AG08395 (cell line): Measurements from ENCODE around the gene LYST.
"Not testable (repeated sequence)": the region's sequence is repeated elsewhere in the genome, so short reads cannot be mapped to it uniquely, and the experiment has no call there.

Source experiments
- DNase-seq: peaks from one replicate; pipeline ENCODE4 v3.0.0; 2012; ENCODE audit warnings: mixed read lengths, low spot score

Gene LYST

DNA sequence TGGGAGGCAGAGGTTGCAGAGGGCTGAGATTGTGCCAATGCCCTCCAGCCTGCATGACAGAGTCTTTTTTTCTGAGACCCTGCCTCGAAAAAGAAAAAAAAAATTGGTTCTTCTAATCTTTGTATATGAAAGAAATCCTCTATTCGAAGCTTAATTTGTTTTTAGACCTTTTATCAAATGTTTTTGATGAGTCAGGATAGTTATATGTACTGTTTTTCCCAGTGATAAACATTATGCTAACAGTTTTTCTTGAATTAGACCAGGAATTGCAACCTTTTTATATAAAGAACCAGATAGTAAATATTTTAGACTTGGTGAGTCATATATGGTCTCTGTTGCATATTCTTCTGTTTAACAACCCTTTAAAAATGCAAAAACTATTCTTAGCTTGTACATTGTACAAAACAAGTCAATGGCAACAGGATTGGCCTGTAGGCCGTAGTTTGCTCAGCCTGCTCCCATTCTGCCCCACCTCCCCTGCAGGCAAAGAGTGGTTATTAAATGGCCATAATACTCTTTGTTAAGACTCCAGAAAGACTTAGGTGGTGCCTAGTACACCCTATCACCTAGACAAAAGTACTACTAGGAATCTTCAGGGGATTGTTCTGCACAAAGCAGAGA lies 45.2 kb downstream of the LYST start:
- DNase-seq = peak; percentile 38

DNA sequence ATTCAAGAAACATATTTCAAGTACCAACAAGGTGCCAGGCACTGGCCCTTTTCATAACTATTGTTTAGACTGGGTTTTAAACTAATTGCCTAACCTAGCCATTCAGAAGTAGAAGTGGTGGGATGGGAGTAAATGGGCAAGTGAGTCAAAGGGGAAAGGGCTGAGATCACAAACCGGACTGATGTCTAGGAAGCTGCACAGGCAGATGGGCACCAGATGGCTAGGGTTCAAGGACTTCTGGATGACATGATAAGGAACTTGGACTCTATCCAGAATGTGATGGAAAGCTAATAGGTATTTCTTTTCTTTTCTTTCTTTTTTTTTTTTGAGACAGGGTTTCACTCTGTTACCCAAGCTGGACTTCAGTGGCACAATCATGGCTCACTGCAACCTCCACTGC lies 46.6 kb downstream of the LYST start:
- DNase-seq = no peak

DNA sequence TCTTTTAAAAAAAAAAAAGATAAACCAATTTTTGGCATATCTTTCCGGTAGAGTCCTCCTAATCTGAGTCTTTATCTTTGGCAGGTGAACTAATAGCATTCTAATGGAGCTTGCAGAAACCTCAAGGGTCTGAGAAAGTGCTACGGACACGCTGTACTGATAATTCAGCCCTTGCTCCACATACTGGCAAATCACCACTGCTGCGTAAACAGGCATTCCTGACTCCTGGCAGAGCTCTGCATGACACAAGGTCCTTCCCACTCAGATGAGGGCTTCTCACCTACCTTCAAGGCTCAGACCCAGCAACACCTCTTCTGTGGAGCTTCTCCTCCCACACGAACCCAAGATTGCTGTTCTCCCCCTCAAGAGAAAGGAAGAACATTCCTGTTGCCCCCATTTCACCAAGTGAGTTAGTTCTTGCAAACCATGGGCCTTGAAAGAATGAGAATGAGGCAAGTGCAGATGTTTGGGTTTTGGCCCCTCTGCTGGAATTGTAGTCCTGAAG lies 48.0 kb downstream of the LYST start:
- no peak for DNase-seq

DNA sequence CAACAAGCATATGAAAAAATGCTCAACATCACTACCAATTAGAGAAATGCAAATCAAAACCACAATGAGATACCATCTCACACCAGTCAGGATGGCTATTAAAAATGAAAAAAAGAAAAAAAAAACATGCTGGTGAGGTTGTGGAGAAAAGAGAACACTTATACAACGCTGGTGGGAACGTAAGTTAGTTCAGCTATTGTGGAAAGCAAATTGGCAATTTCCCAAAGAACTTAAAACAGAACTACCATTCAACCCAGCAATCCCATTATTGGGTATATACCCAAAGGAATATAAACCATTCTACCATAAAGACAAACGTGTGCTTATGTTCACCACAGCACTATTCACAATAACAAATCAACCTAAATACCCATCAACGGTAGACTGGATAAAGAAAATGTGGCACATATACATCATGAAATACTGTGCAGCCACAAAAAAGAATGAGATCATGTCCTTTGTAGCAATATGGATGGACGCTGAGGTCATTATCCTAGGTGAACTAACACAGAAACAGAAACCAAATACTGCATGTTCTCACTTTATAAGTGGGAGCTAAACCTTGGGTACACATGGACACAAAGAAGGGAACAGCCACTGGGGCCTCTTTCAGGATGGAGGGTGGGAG lies 49.5 kb downstream of the LYST start:
- no peak for DNase-seq

DNA sequence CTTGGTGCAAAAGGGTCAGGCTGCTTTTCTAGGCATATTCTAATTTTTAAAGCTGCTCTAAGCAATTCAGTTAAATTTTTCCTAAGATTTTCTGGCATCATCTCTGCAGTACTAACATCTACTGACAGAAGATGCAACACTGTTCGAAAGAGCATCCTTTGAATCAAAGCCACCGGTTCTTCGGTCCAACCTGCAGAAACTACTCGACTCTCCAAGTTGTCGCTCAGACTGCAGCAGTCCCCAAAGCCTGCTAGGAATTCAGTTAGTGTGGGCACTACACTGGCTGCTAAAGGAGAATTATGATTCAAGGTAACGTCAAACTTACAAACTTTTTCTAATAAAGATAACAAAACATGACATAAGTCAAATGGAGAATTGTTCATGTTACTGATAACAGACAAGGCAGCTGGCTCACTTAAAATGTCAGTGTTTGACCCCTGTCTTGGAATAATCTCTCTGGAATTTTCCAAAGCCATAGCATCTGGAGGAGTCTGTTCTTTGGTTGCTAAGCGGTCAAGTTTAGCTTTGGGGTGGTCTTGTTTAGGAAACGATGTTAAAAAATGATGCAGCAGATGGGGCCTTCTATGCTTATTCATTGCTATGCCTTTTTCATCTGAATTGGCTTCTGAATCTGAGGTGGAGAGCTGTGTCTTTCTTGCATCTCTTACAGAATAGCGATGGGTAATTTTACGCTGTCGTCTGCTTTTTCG lies 56.9 kb downstream of the LYST start:
- DNase-seq = no peak

DNA sequence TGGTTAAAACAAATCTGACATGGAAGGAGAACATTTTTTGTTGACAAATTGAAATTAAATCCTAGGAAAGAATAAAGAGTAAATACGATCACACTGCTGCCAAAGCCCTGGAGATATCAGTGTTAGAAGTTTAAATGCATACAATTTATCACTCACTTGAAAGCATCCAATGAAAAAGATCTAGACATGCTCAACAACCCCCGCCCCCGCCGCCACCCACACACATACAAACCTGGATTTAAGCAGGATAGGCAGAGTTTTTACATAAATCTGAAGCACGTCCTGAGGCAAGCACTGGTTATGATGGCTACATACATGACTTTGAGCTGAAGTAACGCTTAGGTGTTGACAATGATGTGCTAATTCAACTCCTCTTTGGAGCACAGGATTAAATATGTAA lies 58.5 kb downstream of the LYST start:
- DNase-seq = no peak

DNA sequence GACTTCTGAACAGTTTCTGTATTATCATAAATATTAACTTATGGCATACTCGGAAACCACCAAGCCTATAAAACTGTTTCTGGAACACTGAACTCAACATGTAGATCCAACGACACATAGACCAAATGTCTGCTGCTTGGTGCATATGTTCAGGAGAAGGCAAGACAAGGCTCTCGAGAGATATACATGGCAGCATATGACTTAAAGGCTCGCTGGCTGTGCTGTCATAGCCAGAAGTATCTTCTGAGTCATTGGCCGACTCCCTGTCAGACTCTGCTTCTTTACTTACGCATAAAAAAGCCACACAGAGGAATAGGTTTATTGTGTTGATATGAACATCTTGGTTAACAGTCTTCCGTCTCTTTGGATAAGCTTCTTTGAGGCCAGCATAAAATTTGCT lies 60.6 kb downstream of the LYST start:
- DNase-seq = no peak

DNA sequence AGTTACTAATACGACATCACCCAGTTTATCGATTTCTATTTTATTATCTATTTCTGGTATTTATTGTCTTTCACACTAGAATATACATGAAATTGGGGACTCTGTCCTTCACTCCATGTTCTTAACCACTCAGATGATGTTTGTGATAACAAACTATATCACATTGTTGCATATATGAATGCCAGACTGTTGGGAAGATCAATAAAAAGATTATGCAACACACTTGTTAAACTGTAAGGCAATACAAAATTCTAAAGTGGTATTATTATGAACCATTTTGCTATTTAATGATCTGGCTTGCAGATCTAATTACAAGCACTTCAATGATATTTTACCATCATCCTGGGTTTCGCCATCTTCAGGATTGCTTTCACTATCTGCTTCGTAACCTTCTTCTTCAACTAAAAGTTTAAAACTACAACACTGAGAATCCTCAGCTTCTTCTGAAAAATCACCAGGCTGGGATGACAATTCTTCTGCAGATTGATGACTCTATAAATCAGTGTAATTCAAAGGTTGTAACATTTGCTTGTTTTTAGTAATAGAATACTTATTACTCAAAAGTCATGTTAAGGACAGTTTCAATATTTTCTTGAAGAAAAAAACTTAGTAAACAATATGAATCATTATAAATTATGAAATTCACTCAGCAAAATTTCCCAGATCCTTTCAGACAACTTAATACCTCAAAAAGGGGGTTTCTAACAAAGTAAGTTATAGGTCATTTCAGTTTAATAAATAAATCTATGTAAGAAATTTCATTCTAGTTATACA lies 63.9 kb downstream of the LYST start:
- DNase-seq = no peak

DNA sequence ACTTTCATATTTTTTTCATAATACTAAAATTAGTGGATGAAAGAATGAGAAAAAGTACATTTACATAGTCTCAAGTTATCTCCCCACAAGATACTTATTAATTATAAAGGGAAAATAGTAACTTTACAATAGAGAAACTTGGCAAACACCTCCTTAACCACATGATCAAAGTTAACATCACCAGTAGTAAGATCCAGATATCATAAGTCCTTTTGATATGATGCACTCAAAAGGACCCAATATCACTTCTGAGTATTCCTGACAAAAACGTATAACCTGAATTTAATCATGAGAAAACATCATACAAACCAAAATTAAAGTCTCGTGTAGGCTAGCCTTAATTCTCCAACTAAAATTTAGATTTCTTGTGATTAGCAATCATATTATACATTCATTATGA lies 67.4 kb downstream of the LYST start:
- no peak for DNase-seq

DNA sequence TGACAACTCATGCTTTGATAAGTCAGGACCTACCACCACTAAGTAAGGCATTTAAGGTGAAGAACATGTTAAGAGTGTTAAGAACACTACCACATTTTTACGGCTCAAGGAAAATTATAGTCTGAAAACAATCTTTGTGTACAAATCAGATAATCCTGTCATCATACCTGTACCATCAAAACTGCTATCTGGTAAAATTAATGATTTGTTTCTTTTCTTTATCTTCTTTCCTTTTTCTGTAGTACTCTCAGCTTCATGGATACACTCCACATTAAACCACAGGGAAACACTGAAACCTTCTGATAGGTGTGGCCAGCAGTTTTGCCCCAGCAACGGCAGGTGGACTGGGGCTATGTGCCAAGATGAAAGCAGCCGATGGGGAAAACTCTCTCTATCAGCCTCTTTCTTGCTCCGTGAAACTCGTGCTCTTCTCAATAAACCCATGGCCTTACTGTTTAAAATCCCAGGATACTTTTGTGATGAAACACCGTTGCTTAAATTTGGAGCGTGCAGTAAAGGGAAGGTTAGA lies 75.1 kb downstream of the LYST start:
- no peak for DNase-seq

DNA sequence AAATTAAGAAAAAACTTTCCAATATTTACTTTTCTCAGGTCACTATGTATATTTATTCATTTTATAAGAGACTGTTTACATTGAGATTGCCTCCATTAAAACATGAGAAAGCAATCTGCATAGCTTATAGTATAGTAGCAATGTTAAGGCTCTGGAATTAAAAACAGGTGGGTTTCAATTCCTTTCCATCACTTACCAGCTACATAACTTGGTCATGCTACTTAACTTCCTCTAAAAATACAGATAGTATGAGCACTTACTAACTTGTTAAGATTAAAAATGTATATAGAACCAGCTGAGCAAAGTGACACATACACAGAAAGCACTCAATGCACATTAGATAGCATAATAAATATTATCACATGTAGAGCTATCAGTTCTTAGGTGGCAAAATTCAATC lies 76.6 kb downstream of the LYST start:
- DNase-seq = no peak

DNA sequence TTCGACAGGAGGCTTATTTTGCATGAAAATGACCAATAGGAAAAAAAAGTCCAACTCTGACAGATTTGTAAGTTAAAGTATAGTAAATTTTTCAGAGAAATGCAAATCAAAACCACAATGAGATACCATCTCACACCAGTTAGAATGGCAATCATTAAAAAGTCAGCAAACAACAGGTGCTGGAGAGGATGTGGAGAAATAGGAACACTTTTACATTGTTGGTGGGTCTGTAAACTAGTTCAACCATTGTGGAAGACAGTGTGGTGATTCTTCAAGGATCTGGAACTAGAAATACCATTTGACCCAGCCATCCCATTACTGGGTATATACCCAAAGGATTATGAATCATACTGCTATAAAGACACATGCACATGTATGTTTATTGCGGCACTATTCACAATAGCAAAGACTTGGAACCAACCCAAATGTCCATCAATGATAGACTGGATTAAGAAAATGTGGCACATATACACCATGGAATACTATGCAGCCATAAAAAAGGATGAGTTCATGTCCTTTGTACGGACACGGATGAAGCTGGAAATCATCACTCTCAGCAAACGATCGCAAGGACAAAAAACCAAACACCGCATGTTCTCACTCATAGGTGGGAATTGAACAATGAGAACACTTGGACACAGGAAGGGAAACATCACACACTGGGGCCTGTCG lies 80.3 kb downstream of the LYST start:
- not testable (repeated sequence) for DNase-seq

DNA sequence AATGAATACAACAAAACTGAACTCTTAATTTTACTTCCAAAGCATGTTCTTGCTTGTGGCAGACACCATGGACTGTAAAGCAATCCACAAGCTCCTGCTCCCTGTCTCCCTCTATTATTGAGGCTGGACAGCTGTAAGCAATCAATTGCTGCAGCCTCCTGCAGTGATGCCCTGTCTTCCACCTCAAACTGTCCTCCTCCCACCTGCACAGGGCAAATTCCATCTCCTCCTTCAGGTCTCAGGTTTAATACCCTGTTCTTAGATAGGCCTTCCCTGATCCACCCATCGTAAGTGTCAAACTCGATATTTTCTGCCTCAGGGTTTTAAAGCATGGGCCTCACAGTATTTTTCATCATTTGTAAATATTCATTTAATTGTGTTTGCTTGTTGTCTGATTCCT lies 81.8 kb downstream of the LYST start:
- no peak for DNase-seq

DNA sequence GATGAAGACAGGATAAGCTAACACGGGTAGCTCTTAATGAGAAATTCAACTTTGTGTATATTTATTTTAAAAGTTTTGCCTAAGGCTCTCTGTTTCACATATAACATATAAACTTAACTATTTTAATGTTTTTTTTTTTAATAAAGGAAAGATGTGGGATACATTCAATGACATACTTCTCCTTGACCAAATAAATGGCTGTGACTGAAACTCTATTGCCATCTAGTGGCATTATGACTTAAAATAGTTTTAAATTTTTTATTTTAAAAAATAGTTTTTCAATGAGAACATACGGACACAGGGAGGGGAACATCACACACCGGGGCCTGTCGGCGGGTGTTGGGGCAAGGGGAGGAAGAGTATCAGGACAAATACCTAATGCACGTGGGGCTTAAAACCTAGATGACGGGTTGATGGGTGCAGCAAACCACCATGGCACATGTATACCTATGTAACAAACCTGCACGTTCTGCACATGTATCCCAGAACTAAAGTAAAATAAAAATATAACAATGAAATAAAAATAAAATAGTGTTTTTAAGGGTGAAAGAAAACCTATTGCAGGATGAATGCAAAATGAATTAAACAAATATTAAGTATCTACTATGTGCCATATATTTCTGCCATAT lies 83.4 kb downstream of the LYST start:
- peak; percentile 33 for DNase-seq

DNA sequence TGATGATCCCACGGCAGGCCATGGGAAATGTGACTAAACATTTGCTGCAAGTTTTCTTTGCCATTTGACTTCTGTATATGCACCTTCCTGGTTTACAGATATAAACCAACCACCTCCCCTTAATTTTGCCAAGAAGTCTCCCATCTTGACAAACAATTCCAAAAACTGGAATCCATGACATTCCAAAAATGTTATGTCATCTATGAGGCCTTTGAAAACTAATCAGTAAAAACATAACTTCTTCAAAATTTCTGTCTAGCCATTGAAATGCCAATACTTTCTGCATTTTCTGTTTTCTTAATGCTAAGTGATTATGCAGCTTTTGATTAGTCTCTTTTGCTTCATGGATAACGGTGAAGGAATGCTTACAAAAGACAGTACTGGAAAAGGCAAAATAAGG lies 84.1 kb downstream of the LYST start:
- no peak for DNase-seq

DNA sequence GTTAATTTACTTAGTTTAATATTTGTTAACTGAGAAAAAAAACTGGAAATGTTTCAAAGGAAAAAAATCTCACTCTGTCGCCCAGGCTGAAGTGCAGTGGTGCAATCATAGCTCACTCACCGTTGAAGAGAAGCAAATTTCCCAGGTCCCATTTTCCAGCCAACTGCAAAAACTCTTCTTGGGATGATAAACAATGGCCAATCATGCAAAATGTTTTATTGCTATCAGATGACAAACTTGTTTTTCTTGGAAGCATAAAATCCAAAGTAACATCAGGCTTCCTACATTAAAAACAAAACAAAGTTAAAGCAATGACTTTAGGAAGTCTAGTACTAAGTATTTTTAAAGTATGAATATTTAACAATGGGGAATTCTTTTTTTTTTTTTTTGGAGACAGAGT lies 84.9 kb downstream of the LYST start:
- no peak for DNase-seq

DNA sequence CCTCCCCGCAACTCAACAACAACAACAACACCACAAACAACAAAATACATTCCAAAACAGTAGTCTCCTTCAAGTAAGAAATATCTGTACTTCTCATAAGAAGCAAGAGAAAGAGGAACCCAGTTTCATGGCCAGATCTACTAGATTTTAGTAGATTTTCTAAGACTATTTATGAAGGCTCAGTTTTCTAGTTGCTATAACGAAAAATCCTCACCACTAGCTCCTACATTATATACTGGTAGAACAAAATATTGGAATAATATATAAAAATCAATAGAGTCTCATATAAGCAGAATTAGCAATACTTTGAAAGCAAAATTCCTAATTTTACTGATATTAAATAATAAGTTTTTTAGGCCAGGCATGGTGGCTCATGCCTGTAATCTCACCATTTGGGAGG lies 86.9 kb downstream of the LYST start:
- DNase-seq = no peak

DNA sequence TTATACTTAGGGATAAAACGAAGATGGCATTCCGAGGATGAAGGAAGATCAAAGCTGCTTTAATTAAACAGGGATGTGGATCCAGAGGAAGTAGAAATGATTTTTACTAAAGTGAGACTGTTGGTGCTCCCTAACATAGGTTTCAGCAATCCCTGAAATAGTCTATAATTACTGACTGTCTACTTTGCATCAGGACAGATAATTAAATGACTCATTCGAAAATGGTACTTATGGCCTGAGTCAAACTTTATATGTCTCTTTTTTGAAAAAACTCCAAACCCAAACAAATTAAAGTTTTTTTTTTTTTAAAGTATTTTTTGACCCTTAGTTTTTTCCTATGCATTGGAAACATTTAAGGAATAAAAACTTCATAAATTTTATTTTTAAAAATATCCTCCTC lies 90.3 kb downstream of the LYST start:
- DNase-seq = peak; percentile 18

DNA sequence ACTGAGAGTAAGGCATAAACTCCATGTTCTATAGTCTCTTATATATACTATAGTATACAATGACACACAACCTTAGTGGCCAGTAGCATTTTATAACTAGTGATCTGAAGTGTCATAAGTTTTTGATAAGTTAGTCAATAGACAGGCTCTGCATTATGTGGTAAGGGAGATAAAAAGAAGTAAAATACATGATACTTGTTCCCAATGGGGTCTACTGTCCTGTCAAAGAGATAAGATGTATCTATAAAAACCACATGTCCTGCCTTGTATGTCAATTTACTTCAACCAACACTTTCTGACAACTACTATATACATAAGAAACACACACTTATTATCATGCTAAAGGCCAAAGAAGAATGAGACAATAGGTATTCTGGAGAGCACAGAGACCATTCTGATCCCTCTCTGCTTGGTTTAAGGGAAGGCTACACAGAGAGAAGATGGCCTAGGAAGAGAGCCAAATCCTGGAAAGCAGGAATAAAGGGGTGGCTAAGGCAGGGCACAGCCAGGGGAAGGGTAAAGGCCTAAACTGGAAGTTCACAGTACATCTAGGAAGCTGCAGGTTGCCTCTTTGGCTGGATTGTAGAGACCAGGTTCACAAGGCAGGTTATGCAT lies 91.4 kb downstream of the LYST start:
- DNase-seq = no peak

DNA sequence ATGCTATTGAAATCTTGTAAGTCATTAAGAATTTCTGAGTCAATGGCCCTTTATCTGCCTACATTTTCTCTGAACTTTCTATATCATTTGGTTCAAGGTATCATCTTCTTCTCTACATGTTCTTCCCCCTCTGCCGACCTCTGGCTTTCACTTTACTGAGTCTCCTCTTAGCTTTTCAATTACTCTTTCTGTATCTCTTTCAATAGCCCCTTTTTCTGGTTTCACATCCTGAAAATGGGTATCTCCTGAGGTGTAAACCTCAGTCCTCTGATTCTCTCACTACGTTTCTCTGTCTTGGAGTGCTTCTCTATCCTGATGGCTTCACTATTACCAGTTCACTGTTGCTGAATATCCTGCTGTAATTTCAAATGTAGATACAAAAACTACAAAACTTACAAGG lies 98.9 kb downstream of the LYST start:
- no peak for DNase-seq

DNA sequence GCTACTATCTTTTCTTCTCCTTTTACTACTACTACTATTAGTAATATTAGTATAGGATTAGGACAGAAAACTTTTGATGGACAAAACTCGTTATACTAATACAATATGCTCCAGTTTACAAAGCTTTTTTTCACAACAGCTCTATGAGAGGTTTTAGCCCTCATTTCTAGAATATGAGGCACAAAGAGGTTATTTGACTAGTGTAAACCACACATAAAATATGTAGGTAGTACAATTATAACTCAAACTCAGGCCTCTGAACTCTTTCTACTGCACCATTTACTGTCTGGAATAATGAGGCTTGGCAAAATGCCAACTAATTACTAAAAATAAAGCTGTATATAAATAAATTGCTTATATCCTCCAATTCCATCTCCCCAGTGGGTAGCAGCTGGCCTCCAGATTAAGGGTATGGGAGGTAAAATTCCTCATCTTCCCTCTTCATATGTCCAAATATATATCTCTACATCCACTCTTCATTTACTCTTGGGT lies 99.9 kb downstream of the LYST start:
- DNase-seq = no peak
